Measurements from ENCODE around the gene R3HCC1L.

R3HCC1L gene

GRCh38 chr10:98266647-98267046, 132.2 kb downstream of the R3HCC1L start:
- no peak for DNase-seq (ENCODE audit: low read depth in 2 of 2)
- no peak for TF ChIP-seq CTCF (IDR thresholded peaks at IDR 0.05; ENCODE audit: low read depth, low read length)
- H3K4me3 ChIP-seq (replicated peaks in 1 of 2; ENCODE audit: low read depth in 2 of 2, low read length in 2 of 2), result no peak overlapping the region

- no peak for TF ChIP-seq CTCF (IDR thresholded peaks at IDR 0.05; ENCODE audit: low read depth, low read length)
- peak overlapping the region in 1 of 2 donors; percentile 32 for H3K4me3 ChIP-seq (replicated peaks in 1 of 2; ENCODE audit: low read depth in 2 of 2, low read length in 2 of 2)
- DNase-seq (ENCODE audit: low read depth in 2 of 2), result no peak
These were observed 132.8 kb downstream of the R3HCC1L start for GRCh38 chr10:98267069-98267893.

- no peak for TF ChIP-seq CTCF (IDR thresholded peaks at IDR 0.05; ENCODE audit: low read depth, low read length)
- H3K4me3 ChIP-seq (replicated peaks in 1 of 2; ENCODE audit: low read depth in 2 of 2, low read length in 2 of 2), result peak within 1 kb of the TSS; percentile 41 to 43
- peak; percentile 29 to 33 for DNase-seq (ENCODE audit: low read depth in 2 of 2)
These were observed 133.6 kb downstream of the R3HCC1L start, which contains the start of gene LOXL4 for GRCh38 chr10:98267894-98268693. TSS of gene LOXL4 (minus strand) at chr10:98268194. CDS start at chr10:98263019, 5,175 bp downstream.

- H3K4me3 ChIP-seq (replicated peaks in 1 of 2; ENCODE audit: low read depth in 2 of 2, low read length in 2 of 2), result peak overlapping the region; percentile 41 to 43
- TF ChIP-seq CTCF (IDR thresholded peaks at IDR 0.05; ENCODE audit: low read depth, low read length), result no peak
- DNase-seq (ENCODE audit: low read depth in 2 of 2), result peak; percentile 27 to 32
These were observed 134.4 kb downstream of the R3HCC1L start for GRCh38 chr10:98268694-98269431.

GRCh38 chr10:98269435-98269912, 135.0 kb downstream of the R3HCC1L start:
- DNase-seq (ENCODE audit: low read depth in 2 of 2), result peak; percentile 90 to 91
- TF ChIP-seq CTCF (IDR thresholded peaks at IDR 0.05; ENCODE audit: low read depth, low read length), result no peak

GRCh38 chr10:98270073-98270740, 135.8 kb downstream of the R3HCC1L start:
- no peak for DNase-seq (ENCODE audit: low read depth in 2 of 2)
- no peak for TF ChIP-seq CTCF (IDR thresholded peaks at IDR 0.05; ENCODE audit: low read depth, low read length)
- H3K4me3 ChIP-seq (replicated peaks in 1 of 2; ENCODE audit: low read depth in 2 of 2, low read length in 2 of 2), result no peak overlapping the region

More at GRCh38 chr10:98269435-98269912, 135.0 kb downstream of the R3HCC1L start:
- no peak overlapping the region for H3K4me3 ChIP-seq (replicated peaks in 1 of 2; ENCODE audit: low read depth in 2 of 2, low read length in 2 of 2)

Data from cardiac fibroblast (primary cell).